HEK293 (cell line): ENCODE data around the gene GNAQ.

Source experiments
- CTCF ChIA-PET: fragments of 350-600 bp; formaldehyde crosslinking; extraction: SDS; loops from one replicate; lab custom pipeline; 2021; ENCODE audit warnings: antibody characterized with exemption; lab: Yijun Ruan, JAX
- POLR2A ChIA-PET: fragments of 300-600 bp; formaldehyde crosslinking; extraction: SDS; loops from one replicate; lab custom pipeline; 2020; ENCODE audit warnings: antibody characterized with exemption, inconsistent platforms; lab: Yijun Ruan, JAX
- H3K27ac ChIP-seq: fragments of 200-500 bp; sonication (Bioruptor generic); 2 replicates; pipeline ENCODE4 v1.5.1; 2014; ENCODE audit warnings: low read depth, low read length, control low read depth, inconsistent platforms; ENCODE audit errors: extremely low read depth
- H3K36me3 ChIP-seq, 2 experiments: fragments of 200-500 bp in 1 of 2; sonication (Bioruptor generic) in 1 of 2; 1 replicate in 1 of 2; 2 replicates in 1 of 2; pipeline ENCODE4 v1.5.1; 2014 to 2017; ENCODE audit warnings: inconsistent platforms in 2 of 2, low read length in 2 of 2; ENCODE audit not compliant: control insufficient read depth in 2 of 2, insufficient read depth in 1 of 2
- H3K4me1 ChIP-seq: fragments of 200-500 bp; sonication (Bioruptor generic); 2 replicates; pipeline ENCODE4 v1.5.1; 2014; ENCODE audit warnings: mild to moderate bottlenecking, low read length, inconsistent platforms; ENCODE audit not compliant: control insufficient read depth, insufficient read depth
- H3K4me3 ChIP-seq: 2 replicates; pipeline ENCODE4 v1.5.1; 2011; ENCODE audit warnings: low read depth, mild to moderate bottlenecking, control low read depth, low read length, moderate library complexity
- H3K9me3 ChIP-seq: fragments of 200-500 bp; sonication (Bioruptor generic); 2 replicates; pipeline ENCODE4 v1.5.1; 2014; ENCODE audit warnings: low read depth, low read length, inconsistent platforms; ENCODE audit not compliant: control insufficient read depth, insufficient read depth
- KLF10 ChIP-seq: fragments of 450-650 bp; IDR thresholded peaks from 2 replicates; pipeline ENCODE4 v1.5.1; 2018; ENCODE audit warnings: missing biosample characterization, mild to moderate bottlenecking, missing genetic modification characterization
- SCRT2 ChIP-seq: fragments of 450-650 bp; formaldehyde crosslinking; IDR thresholded peaks from 2 replicates; pipeline ENCODE4 v1.5.1; 2016; ENCODE audit warnings: missing biosample characterization, missing genetic modification characterization
- ZNF132 ChIP-seq: fragments of 450-650 bp; formaldehyde crosslinking; IDR thresholded peaks from 2 replicates; pipeline ENCODE4 v1.5.1; 2017; ENCODE audit warnings: missing biosample characterization, missing genetic modification characterization, borderline replicate concordance
- ZNF184 ChIP-seq: fragments of 450-650 bp; IDR thresholded peaks from 2 replicates; pipeline ENCODE4 v1.5.1; 2018; ENCODE audit warnings: missing biosample characterization, mild to moderate bottlenecking, missing genetic modification characterization
- ZNF239 ChIP-seq: fragments of 450-650 bp; formaldehyde crosslinking; IDR thresholded peaks from 2 replicates; pipeline ENCODE4 v1.5.1; 2016; ENCODE audit warnings: missing biosample characterization, missing genetic modification characterization
- ZNF341 ChIP-seq: fragments of 450-650 bp; formaldehyde crosslinking; IDR thresholded peaks from 2 replicates; pipeline ENCODE4; 2016; ENCODE audit warnings: low read depth, missing biosample characterization, missing genetic modification characterization
- ZNF394 ChIP-seq: fragments of 450-650 bp; formaldehyde crosslinking; IDR thresholded peaks from 2 replicates; pipeline ENCODE4 v1.5.1; 2016; ENCODE audit warnings: missing biosample characterization, missing genetic modification characterization, mild to moderate bottlenecking, moderate library complexity, borderline replicate concordance
- ZNF404 ChIP-seq: fragments of 450-650 bp; formaldehyde crosslinking; IDR thresholded peaks from 2 replicates; pipeline ENCODE4 v1.5.1; 2017; ENCODE audit warnings: missing biosample characterization, missing genetic modification characterization
- ZNF596 ChIP-seq: fragments of 450-650 bp; IDR thresholded peaks from 2 replicates; pipeline ENCODE4 v1.5.0; 2018; ENCODE audit warnings: missing biosample characterization, mild to moderate bottlenecking, missing genetic modification characterization, moderate library complexity
- ZNF670 ChIP-seq: fragments of 450-650 bp; formaldehyde crosslinking; IDR thresholded peaks from 2 replicates; pipeline ENCODE4 v1.5.1; 2016; ENCODE audit warnings: missing biosample characterization, missing genetic modification characterization, low read depth
- ZNF768 ChIP-seq: fragments of 450-650 bp; formaldehyde crosslinking; IDR thresholded peaks from 2 replicates; pipeline ENCODE4 v1.5.1; 2018; ENCODE audit warnings: missing biosample characterization, mild to moderate bottlenecking, missing genetic modification characterization
- ZNF792 ChIP-seq: fragments of 450-650 bp; formaldehyde crosslinking; IDR thresholded peaks from 2 replicates; pipeline ENCODE4 v1.5.1; 2016; ENCODE audit warnings: missing biosample characterization, missing genetic modification characterization
- ZSCAN23 ChIP-seq: fragments of 450-650 bp; formaldehyde crosslinking; IDR thresholded peaks from 2 replicates; pipeline ENCODE4 v1.5.1; 2016; ENCODE audit warnings: missing biosample characterization, missing genetic modification characterization
- TF ChIP-seq, protein P1 (sequence below): fragments of 450-650 bp; formaldehyde crosslinking; IDR thresholded peaks from 2 replicates; pipeline ENCODE4 v1.5.1; 2016; ENCODE audit warnings: missing biosample characterization, missing genetic modification characterization
- TF ChIP-seq, protein P2 (sequence below): fragments of 450-650 bp; formaldehyde crosslinking; IDR thresholded peaks from 2 replicates; pipeline ENCODE4 v1.5.1; 2016; ENCODE audit warnings: missing biosample characterization, missing genetic modification characterization
- TF ChIP-seq, protein P3 (sequence below): fragments of 450-650 bp; formaldehyde crosslinking; IDR thresholded peaks from 2 replicates; pipeline ENCODE4 v1.5.1; 2016; ENCODE audit warnings: missing biosample characterization, missing genetic modification characterization
- TF ChIP-seq, protein P4 (sequence below): fragments of 450-650 bp; formaldehyde crosslinking; IDR thresholded peaks from 2 replicates; pipeline ENCODE4 v1.5.1; 2016; ENCODE audit warnings: missing biosample characterization, missing genetic modification characterization
- TF ChIP-seq, protein P5 (sequence below): fragments of 450-650 bp; formaldehyde crosslinking; IDR thresholded peaks from 2 replicates; pipeline ENCODE4 v1.5.1; 2017; ENCODE audit warnings: missing biosample characterization, missing genetic modification characterization
- TF ChIP-seq, protein P6 (sequence below): fragments of 450-650 bp; formaldehyde crosslinking; IDR thresholded peaks from 2 replicates; pipeline ENCODE4 v1.5.1; 2016; ENCODE audit warnings: missing biosample characterization, missing genetic modification characterization

GNAQ gene

DNA sequence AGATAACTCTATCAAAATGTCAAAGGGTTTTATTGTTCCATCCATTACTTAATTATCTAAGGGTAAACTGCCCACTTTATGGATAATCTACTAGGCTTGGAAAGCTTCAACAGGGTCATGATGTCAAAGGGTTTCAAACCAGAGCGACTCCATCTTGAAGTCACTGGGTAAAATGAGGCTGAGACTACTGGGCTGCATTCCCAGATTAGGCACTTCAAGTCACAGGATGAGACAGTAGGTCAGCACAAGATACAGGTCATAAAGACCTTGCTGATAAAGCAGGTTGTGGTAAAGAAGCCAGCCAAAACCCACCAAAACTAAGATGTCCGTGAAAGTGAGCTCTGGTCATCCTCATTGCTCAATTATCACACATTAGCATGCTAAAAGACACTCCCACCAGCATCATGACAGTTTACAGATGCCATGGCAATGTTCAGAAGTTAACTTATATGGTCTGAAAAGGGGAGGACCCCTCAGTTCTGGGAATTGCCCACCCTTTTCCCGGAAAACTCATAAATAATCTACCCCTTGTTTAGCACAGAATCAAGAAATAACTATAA lies 138.6 kb downstream of the GNAQ start (continued):
- TF ChIP-seq, protein P1, sequence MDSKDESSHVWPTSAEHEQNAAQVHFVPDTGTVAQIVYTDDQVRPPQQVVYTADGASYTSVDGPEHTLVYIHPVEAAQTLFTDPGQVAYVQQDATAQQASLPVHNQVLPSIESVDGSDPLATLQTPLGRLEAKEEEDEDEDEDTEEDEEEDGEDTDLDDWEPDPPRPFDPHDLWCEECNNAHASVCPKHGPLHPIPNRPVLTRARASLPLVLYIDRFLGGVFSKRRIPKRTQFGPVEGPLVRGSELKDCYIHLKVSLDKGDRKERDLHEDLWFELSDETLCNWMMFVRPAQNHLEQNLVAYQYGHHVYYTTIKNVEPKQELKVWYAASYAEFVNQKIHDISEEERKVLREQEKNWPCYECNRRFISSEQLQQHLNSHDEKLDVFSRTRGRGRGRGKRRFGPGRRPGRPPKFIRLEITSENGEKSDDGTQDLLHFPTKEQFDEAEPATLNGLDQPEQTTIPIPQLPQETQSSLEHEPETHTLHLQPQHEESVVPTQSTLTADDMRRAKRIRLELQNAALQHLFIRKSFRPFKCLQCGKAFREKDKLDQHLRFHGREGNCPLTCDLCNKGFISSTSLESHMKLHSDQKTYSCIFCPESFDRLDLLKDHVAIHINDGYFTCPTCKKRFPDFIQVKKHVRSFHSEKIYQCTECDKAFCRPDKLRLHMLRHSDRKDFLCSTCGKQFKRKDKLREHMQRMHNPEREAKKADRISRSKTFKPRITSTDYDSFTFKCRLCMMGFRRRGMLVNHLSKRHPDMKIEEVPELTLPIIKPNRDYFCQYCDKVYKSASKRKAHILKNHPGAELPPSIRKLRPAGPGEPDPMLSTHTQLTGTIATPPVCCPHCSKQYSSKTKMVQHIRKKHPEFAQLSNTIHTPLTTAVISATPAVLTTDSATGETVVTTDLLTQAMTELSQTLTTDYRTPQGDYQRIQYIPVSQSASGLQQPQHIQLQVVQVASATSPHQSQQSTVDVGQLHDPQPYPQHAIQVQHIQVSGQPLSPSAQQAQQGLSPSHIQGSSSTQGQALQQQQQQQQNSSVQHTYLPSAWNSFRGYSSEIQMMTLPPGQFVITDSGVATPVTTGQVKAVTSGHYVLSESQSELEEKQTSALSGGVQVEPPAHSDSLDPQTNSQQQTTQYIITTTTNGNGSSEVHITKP (tag by site-specific recombination) = no peak
- TF ChIP-seq, protein P2, sequence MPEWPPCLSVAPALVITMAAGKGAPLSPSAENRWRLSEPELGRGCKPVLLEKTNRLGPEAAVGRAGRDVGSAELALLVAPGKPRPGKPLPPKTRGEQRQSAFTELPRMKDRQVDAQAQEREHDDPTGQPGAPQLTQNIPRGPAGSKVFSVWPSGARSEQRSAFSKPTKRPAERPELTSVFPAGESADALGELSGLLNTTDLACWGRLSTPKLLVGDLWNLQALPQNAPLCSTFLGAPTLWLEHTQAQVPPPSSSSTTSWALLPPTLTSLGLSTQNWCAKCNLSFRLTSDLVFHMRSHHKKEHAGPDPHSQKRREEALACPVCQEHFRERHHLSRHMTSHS (tag by site-specific recombination) = no peak
- no peak for TF ChIP-seq ZSCAN23 (tag by site-specific recombination)

DNA sequence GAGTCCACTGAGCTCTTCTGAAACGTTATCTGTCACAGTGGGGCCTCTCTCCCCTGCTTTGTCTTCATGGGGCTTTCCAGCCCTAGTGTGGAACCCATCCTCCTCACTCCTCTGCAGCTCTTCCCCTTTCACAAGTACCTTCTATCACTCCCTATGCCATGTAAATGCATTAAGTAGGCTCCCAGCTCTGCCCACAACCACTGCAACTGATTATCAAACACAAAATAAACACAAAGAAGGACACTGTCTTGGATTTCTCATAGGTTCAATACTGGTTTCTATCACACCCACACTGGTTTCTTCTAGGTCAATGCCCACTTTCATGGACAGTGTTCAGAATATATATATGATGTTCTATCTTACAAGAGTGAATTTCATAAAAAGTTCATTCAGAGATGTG lies 139.4 kb downstream of the GNAQ start:
- no peak overlapping the region for H3K4me3 ChIP-seq
- H3K4me1 ChIP-seq = no peaks in the 10 kb centered on the region
- no peak overlapping the region for H3K27ac ChIP-seq
- POLR2A ChIA-PET = no interaction called here
- TF ChIP-seq, protein P3, sequence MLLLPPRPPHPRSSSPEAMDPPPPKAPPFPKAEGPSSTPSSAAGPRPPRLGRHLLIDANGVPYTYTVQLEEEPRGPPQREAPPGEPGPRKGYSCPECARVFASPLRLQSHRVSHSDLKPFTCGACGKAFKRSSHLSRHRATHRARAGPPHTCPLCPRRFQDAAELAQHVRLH = no peak
- TF ChIP-seq ZNF184 (tag by site-specific recombination) (no peak), ZNF404 (no peak), ZNF670 (tag by site-specific recombination) (no peak), ZNF239 (tag by site-specific recombination) (no peak), ZNF341 (tag by site-specific recombination) (no peak), ZNF768 (tag by site-specific recombination) (no peak), ZNF132 (no peak), ZNF596 (no peak), KLF10 (no peak), SCRT2 (no peak), ZNF792 (tag by site-specific recombination) (no peak), ZNF394 (tag by site-specific recombination) (no peak)
- TF ChIP-seq, protein P4, sequence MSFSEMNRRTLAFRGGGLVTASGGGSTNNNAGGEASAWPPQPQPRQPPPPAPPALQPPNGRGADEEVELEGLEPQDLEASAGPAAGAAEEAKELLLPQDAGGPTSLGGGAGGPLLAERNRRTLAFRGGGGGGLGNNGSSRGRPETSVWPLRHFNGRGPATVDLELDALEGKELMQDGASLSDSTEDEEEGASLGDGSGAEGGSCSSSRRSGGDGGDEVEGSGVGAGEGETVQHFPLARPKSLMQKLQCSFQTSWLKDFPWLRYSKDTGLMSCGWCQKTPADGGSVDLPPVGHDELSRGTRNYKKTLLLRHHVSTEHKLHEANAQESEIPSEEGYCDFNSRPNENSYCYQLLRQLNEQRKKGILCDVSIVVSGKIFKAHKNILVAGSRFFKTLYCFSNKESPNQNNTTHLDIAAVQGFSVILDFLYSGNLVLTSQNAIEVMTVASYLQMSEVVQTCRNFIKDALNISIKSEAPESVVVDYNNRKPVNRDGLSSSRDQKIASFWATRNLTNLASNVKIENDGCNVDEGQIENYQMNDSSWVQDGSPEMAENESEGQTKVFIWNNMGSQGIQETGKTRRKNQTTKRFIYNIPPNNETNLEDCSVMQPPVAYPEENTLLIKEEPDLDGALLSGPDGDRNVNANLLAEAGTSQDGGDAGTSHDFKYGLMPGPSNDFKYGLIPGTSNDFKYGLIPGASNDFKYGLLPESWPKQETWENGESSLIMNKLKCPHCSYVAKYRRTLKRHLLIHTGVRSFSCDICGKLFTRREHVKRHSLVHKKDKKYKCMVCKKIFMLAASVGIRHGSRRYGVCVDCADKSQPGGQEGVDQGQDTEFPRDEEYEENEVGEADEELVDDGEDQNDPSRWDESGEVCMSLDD (tag by site-specific recombination) = no peak
- TF ChIP-seq, protein P5, sequence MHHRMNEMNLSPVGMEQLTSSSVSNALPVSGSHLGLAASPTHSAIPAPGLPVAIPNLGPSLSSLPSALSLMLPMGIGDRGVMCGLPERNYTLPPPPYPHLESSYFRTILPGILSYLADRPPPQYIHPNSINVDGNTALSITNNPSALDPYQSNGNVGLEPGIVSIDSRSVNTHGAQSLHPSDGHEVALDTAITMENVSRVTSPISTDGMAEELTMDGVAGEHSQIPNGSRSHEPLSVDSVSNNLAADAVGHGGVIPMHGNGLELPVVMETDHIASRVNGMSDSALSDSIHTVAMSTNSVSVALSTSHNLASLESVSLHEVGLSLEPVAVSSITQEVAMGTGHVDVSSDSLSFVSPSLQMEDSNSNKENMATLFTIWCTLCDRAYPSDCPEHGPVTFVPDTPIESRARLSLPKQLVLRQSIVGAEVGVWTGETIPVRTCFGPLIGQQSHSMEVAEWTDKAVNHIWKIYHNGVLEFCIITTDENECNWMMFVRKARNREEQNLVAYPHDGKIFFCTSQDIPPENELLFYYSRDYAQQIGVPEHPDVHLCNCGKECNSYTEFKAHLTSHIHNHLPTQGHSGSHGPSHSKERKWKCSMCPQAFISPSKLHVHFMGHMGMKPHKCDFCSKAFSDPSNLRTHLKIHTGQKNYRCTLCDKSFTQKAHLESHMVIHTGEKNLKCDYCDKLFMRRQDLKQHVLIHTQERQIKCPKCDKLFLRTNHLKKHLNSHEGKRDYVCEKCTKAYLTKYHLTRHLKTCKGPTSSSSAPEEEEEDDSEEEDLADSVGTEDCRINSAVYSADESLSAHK = no peak
- TF ChIP-seq, protein P6, sequence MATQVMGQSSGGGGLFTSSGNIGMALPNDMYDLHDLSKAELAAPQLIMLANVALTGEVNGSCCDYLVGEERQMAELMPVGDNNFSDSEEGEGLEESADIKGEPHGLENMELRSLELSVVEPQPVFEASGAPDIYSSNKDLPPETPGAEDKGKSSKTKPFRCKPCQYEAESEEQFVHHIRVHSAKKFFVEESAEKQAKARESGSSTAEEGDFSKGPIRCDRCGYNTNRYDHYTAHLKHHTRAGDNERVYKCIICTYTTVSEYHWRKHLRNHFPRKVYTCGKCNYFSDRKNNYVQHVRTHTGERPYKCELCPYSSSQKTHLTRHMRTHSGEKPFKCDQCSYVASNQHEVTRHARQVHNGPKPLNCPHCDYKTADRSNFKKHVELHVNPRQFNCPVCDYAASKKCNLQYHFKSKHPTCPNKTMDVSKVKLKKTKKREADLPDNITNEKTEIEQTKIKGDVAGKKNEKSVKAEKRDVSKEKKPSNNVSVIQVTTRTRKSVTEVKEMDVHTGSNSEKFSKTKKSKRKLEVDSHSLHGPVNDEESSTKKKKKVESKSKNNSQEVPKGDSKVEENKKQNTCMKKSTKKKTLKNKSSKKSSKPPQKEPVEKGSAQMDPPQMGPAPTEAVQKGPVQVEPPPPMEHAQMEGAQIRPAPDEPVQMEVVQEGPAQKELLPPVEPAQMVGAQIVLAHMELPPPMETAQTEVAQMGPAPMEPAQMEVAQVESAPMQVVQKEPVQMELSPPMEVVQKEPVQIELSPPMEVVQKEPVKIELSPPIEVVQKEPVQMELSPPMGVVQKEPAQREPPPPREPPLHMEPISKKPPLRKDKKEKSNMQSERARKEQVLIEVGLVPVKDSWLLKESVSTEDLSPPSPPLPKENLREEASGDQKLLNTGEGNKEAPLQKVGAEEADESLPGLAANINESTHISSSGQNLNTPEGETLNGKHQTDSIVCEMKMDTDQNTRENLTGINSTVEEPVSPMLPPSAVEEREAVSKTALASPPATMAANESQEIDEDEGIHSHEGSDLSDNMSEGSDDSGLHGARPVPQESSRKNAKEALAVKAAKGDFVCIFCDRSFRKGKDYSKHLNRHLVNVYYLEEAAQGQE (tag by site-specific recombination) = no peak
- no peaks in the 10 kb centered on the region for H3K36me3 ChIP-seq
- H3K9me3 ChIP-seq = no peaks in the 10 kb centered on the region
- CTCF ChIA-PET = interaction anchor here (1.8 kb wide), 1 partner anchor 8 kb away, joined by 4 read pairs; no protein-coding TSS in a partner anchor
